IMR-90 (cell line): Measurements from ENCODE around the gene SERPINB8. TPM values are rescaled to one million over a fixed set of nuclear protein-coding genes. Genes with fewer than 3 reads are reported as not detected.

Experiments used
- ATAC-seq: fragments of 200-7000 bp; cut with Tn5 transposase; 2 replicates; pipeline ENCODE4 v1.9.1; 2020; ENCODE audit warnings: low read depth, mild to moderate bottlenecking, moderate library complexity
- BruUV-seq: library from RNA; stranded (reverse); fragments of 400-500 nt; replicated peaks from 2 replicates; lab custom pipeline; 2021; lab: Mats Ljungman, UMichigan
- CTCF ChIA-PET: fragments of 300-600 bp; formaldehyde crosslinking; extraction: SDS; loops from one replicate; lab custom pipeline; 2021; ENCODE audit warnings: antibody characterized with exemption; lab: Yijun Ruan, JAX
- POLR2A ChIA-PET: fragments of 300-600 bp; sonication (Branson Sonifier 250); formaldehyde crosslinking; loops from one replicate; lab custom pipeline; 2022; ENCODE audit warnings: antibody characterized with exemption; ENCODE audit not compliant: unreplicated experiment; lab: Charles Lee
- DNase-seq: peaks from one replicate; pipeline ENCODE4 v3.0.0; 2013
- H2AFZ ChIP-seq: replicated peaks from 2 replicates; pipeline ENCODE3; 2013; ENCODE audit warnings: low read length, mild to moderate bottlenecking; ENCODE audit not compliant: poor library complexity
- H2AK5ac ChIP-seq: 2 replicates; pipeline ENCODE4 v1.6.1; 2013; ENCODE audit warnings: low read depth, low read length, inconsistent platforms
- H2AK9ac ChIP-seq: replicated peaks from 2 replicates; pipeline ENCODE3; 2013; ENCODE audit warnings: mild to moderate bottlenecking, low read depth, low read length, moderate library complexity; ENCODE audit not compliant: poor library complexity
- H2BK120ac ChIP-seq: 2 replicates; pipeline ENCODE4 v1.6.1; 2013; ENCODE audit warnings: low read depth, low read length, inconsistent platforms
- H2BK15ac ChIP-seq: 3 replicates; pipeline ENCODE4 v1.6.1; 2013; ENCODE audit warnings: low read depth, low read length, inconsistent platforms
- H2BK20ac ChIP-seq: 2 replicates; pipeline ENCODE4 v1.6.1; 2013; ENCODE audit warnings: low read depth, mild to moderate bottlenecking, inconsistent platforms, low read length, moderate library complexity
- H2BK5ac ChIP-seq: 2 replicates; pipeline ENCODE4 v1.6.1; 2013; ENCODE audit warnings: mild to moderate bottlenecking, low read depth, low read length, inconsistent platforms; ENCODE audit not compliant: poor library complexity, severe bottlenecking
- H3K14ac ChIP-seq: replicated peaks from 2 replicates; pipeline ENCODE4 v1.6.1; 2013; ENCODE audit warnings: low read depth, low read length, inconsistent platforms
- H3K18ac ChIP-seq: 2 replicates; pipeline ENCODE4 v1.6.1; 2013; ENCODE audit warnings: low read depth, low read length, control low read depth
- H3K23ac ChIP-seq: 2 replicates; pipeline ENCODE4 v1.6.1; 2013; ENCODE audit warnings: low read depth, low read length, inconsistent platforms
- H3K27ac ChIP-seq: 2 replicates; pipeline ENCODE4 v1.5.1; 2013; ENCODE audit warnings: mild to moderate bottlenecking, control low read depth, low read length; ENCODE audit not compliant: insufficient read depth
- H3K27me3 ChIP-seq: 2 replicates; pipeline ENCODE4 v1.6.1; 2013; ENCODE audit warnings: low read length; ENCODE audit not compliant: control insufficient read depth, insufficient read depth
- H3K36me3 ChIP-seq: 2 replicates; pipeline ENCODE4 v1.6.1; 2013; ENCODE audit warnings: low read length, mixed read lengths; ENCODE audit not compliant: control insufficient read depth, insufficient read depth
- H3K4ac ChIP-seq: 2 replicates; pipeline ENCODE4 v1.6.1; 2013; ENCODE audit warnings: low read depth, low read length, inconsistent platforms
- H3K4me1 ChIP-seq: 2 replicates; pipeline ENCODE4 v1.6.1; 2013; ENCODE audit warnings: low read length, mixed read lengths; ENCODE audit not compliant: control insufficient read depth, insufficient read depth
- H3K4me2 ChIP-seq: 2 replicates; pipeline ENCODE4 v1.6.1; 2013; ENCODE audit warnings: low read depth, mild to moderate bottlenecking, control low read depth, low read length, moderate library complexity
- H3K4me3 ChIP-seq: 2 replicates; pipeline ENCODE4 v1.5.1; 2013; ENCODE audit warnings: low read depth, mild to moderate bottlenecking, control low read depth, low read length, moderate library complexity; ENCODE audit not compliant: insufficient read depth
- H3K56ac ChIP-seq: 2 replicates; pipeline ENCODE4 v1.6.1; 2013; ENCODE audit warnings: low read length, inconsistent platforms; ENCODE audit not compliant: insufficient read depth; ENCODE audit errors: extremely low read depth
- H3K79me1 ChIP-seq, 2 experiments: 2 replicates each; pipeline ENCODE4 v1.6.1; 2013; ENCODE audit warnings: low read length in 2 of 2, inconsistent platforms in 1 of 2, low read depth in 1 of 2
- H3K9ac ChIP-seq: 2 replicates; pipeline ENCODE4 v1.6.1; 2013; ENCODE audit warnings: low read depth, low read length, control low read depth
- H3K9me1 ChIP-seq: 2 replicates; pipeline ENCODE4 v1.6.1; 2013; ENCODE audit warnings: low read length, inconsistent platforms; ENCODE audit not compliant: insufficient read depth
- H3K9me3 ChIP-seq: 2 replicates; pipeline ENCODE4 v1.6.1; 2013; ENCODE audit warnings: low read length; ENCODE audit not compliant: control insufficient read depth, insufficient read depth
- H4K20me1 ChIP-seq: 2 replicates; pipeline ENCODE4 v1.6.1; 2013; ENCODE audit warnings: low read length, inconsistent platforms; ENCODE audit not compliant: insufficient read depth
- H4K5ac ChIP-seq: 2 replicates; pipeline ENCODE4 v1.6.1; 2013; ENCODE audit warnings: mild to moderate bottlenecking, low read depth, low read length, control low read depth
- H4K8ac ChIP-seq, 2 experiments: 2 replicates each; pipeline ENCODE4 v1.6.1; 2013; ENCODE audit warnings: low read depth in 2 of 2, low read length in 2 of 2, control low read depth in 1 of 2, inconsistent platforms in 1 of 2
- H4K91ac ChIP-seq: 2 replicates; pipeline ENCODE4 v1.6.1; 2013; ENCODE audit warnings: low read depth, low read length, inconsistent platforms; ENCODE audit not compliant: insufficient read depth
- ELK1 ChIP-seq: fragments of 150-350 bp; IDR thresholded peaks from 2 replicates; pipeline ENCODE4 v1.6.1; 2016; ENCODE audit warnings: low read depth, mild to moderate bottlenecking, low read length, moderate library complexity, borderline replicate concordance
- FOS ChIP-seq: fragments of 150-350 bp; IDR thresholded peaks from 2 replicates; pipeline ENCODE4 v1.6.1; 2016; ENCODE audit warnings: low read depth, low read length
- RCOR1 ChIP-seq: IDR thresholded peaks from 2 replicates; pipeline ENCODE4 v1.6.1; 2012; ENCODE audit warnings: mild to moderate bottlenecking, low read length, improper control_type of control experiment; ENCODE audit not compliant: insufficient replicate concordance
- USF2 ChIP-seq: fragments of 150-350 bp; IDR thresholded peaks from 2 replicates; pipeline ENCODE4 v1.6.1; 2017; ENCODE audit warnings: mild to moderate bottlenecking, antibody characterized with exemption, low read length, low read depth
- WGBS, 2 experiments: methylation state at CpG; one replicate each; pipeline versions ENCODE4 v1.1.5 to v1.1.7; 2013; ENCODE audit warnings: missing lambda C conversion rate in 2 of 2; ENCODE audit not compliant: insufficient read length in 1 of 2; ENCODE audit errors: extremely low coverage in 2 of 2; 5-methylcytosine and 5-hydroxymethylcytosine counted together
- dilution Hi-C: fragments of 300-500 bp; cut with HindIII; formaldehyde crosslinking; loops from one replicate; pipeline ENCODE4 v1.14.3; 2018; ENCODE audit warnings: low sequenced_read_pairs; ENCODE audit not compliant: unreplicated experiment
- in situ Hi-C: fragments of 300-500 bp; cut with MboI; formaldehyde crosslinking; loops from 3 replicates; pipeline ENCODE4 v1.14.3; 2019; ENCODE audit warnings: low sequenced_read_pairs, inconsistent platforms, mixed read lengths
- intact Hi-C: fragments of 100-400 bp; cut with micrococcal nuclease; formaldehyde crosslinking; loops from 2 replicates; pipeline ENCODE4 v1.10.0; 2022
- polyA plus RNA-seq, 3 experiments: library from polyadenylated mRNA; depleted of rRNA; stranded (reverse); fragments of >200 nt; gene quantifications; 2 replicates each; pipeline ENCODE4 v1.2.3, GENCODE V29; 2012; ENCODE audit warnings: low replicate concordance in 1 of 3
- total RNA-seq: library from RNA; depleted of rRNA; stranded (reverse); fragments of >200 nt; gene quantifications from 2 replicates; pipeline ENCODE4 v1.2.3, GENCODE V29; 2012

SERPINB8 gene
- total and polyA plus RNA-seq, 2 of the 4 experiments (the other 2 are of a cell fraction) = 14.3 to 16.7 TPM

GRCh38 chr18:63971320-63972001 is 1.6 kb downstream of the SERPINB8 start (continued):
- no peak for TF ChIP-seq RCOR1

- Histone ChIP-seq H4K20me1 (no peaks in the 10 kb centered on the region), H3K4me2 (no peak overlapping the region), H2BK20ac (no peak overlapping the region), H4K5ac (no peak overlapping the region), H3K18ac (no peak overlapping the region), H3K56ac (no peak overlapping the region), H3K27ac (no peak overlapping the region), H2AFZ (no peak overlapping the region), H3K14ac (no peak overlapping the region), H2BK120ac (no peak overlapping the region), H3K79me1 (peaks cover 13 to 30% of the 10 kb centered on the region in 2 experiments; a peak in 3 of 4 replicates), H3K9ac (no peak overlapping the region), H4K8ac (peak overlapping the region in 1 of 2 experiments; percentile 38; a peak in 2 of 4 replicates), H2AK9ac (no peak overlapping the region), H3K4ac (no peak overlapping the region), H2BK5ac (no peak overlapping the region), H3K27me3 (no peaks in the 10 kb centered on the region), H3K4me1 (peaks cover 12% of the 10 kb centered on the region), H3K9me3 (no peaks in the 10 kb centered on the region), H3K4me3 (no peak overlapping the region), H2AK5ac (no peak overlapping the region), H3K36me3 (no peaks in the 10 kb centered on the region), H4K91ac (no peak overlapping the region), H3K23ac (no peak overlapping the region), H3K9me1 (peaks cover 8% of the 10 kb centered on the region), H2BK15ac (no peak overlapping the region)
- intact Hi-C loops (no loop called here), in situ Hi-C loops (no loop called here), dilution Hi-C loops (no loop called here)
- BruUV-seq = no TSS peak
- no CpG with 5 or more reads among the region's 5 CpGs for WGBS, 2 experiments
- POLR2A ChIA-PET = no interaction called here
- CTCF ChIA-PET = no interaction called here
- DNase-seq = no peak
- TF ChIP-seq ELK1 = no peak
- TF ChIP-seq FOS = no peak
- TF ChIP-seq USF2 = no peak
- ATAC-seq = no peak
Measured at GRCh38 chr18:63972002-63972376, 2.1 kb downstream of the SERPINB8 start.
